GM18909 (cell line): ENCODE data around the gene NETO2.
A peak's percentile ranks its signal among the peaks of the same experiment; 100 is the strongest.
"Not testable (repeated sequence)": the region's sequence is repeated elsewhere in the genome, so short reads cannot be mapped to it uniquely, and the experiment has no call there.

Source experiments
- ATAC-seq: cut with Tn5 transposase; IDR thresholded peaks from one replicate; pipeline ENCODE4 v1.9.1; 2021; ENCODE audit warnings: mild to moderate bottlenecking; ENCODE audit not compliant: unreplicated experiment, poor library complexity

NETO2 gene

DNA sequence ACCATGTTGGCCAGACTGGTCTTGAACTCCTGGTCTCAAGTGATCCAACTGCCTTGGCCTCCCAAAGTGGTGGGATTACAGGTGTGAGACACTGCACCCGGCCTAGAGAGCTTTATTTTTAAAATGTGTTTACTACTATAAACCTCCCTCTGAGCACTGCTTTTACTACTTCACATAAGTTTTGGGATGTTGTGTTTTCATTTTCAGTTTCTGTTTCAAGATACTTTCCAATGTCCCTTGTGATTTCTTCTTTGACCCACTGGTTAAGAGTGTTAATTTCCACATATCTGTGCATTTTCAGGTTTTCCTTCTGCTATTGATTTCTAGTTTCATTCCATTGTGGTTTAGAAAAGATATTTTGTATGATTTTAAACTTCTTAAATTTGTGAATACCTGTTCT lies 74.4 kb downstream of the NETO2 start:
- ATAC-seq = peak; percentile 46

DNA sequence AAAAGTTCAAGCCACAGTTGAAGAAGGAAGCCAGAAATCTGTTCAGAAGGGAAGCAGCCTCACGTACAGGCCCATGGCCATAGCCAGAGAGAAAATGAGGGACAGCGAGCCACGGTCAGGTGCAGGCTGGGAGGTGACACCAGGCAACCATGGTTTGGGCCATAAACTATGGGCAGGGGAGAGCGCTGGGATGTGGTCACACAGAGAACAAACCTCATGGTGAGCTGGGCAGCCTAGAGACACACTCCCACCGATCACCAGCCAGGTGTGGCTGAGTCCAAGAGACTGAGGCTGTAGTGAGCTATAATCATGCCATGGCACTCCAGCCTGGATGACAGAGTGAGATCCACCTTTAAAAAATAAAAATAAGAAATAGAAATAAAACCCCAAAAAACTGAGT lies 76.5 kb downstream of the NETO2 start:
- no peak for ATAC-seq

DNA sequence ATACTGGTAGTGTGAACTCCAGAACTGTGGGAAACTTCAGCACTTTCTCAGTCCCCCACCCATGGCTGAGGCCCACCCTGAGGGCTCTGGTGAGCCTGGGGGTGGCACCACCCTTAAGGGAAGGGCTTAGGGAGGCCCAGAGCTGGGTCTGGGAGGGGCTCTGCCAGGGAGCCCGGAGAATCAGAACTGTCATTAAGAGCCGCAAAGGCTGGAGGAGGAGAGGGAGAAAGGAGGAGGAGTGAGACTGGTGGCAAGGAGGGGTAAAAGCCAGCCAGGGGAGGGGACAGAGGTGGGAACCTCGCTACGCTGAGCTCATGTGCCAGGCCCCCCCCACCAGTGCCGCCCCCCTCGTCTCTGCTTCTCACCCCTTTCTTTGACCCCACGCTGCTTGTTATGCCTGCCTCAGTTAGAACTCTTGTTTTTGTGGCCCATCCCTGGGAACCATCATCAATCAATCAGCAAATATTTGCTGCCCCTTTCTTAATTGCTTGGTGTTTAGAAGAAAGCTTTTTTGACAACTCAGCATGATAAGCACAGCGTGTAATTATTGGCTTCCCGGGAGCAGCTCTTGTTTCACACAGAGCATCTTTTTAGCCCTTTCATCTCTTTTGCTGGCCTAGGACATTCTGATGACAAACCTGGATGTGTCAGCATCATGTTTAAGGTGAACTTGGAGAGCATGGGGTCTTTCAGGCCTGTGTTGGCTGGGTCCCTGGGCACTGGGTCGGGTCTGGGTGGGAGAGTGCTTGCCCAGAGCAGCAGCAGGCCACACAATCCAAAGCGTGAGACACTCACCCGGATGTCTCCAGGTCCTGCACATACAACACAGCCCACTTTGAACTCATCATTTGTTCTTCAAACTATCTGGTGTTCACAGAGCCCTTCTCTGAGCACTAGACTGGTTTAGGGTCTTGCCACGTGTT lies 77.7 kb downstream of the NETO2 start:
- no peak for ATAC-seq

DNA sequence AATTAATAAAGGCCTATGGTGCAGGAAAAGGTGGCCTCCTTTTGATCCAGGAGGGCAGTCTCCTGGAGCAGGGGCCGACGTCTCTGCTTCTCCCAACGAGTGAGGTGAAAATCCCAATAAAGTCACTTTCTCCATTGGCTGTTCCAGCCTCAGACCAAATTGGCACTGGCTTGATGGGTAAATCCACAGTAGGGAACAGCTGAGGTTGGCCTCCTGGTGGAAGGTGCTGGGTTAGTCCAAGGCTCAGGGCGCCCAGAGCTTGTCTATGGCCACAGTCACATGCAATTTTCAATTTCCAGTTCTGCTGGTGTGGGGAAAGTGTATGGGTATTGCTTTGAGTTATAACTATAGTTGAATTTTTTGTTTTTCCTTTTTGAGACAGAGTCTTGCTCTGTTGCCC lies 79.0 kb downstream of the NETO2 start:
- no peak for ATAC-seq

DNA sequence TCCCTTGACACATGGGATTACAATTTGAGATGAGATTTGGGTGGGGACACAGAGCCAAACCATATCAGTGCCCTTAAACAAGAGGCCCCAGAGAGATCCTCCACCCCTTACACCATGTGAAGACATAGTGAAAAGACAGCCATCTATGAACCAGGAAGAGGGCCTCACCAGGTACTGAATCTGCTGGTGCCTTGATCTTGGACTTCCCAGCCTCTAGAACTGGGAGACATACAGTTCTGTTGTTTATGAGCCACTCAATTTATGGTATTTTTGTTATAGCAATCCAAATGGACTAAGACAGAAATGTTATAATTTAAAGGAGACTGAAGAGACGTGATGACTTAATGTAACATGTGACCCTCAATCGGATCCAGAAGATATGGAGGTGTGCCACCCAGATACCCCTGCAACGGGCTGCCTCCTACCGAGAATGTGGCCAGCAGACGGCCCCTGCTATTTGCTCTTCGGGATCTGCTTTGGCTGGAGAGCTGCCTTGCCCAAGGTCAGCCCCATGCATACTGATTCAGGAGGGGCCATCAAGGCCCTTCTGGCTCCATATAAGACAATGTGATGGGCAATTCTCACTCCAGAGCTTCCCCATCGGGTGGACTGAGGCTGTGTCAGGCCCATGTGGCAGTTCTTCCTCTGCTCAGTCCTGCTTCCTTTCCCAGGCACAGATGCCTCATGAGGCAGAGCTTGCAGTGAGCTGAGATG lies 80.6 kb downstream of the NETO2 start:
- no peak for ATAC-seq

DNA sequence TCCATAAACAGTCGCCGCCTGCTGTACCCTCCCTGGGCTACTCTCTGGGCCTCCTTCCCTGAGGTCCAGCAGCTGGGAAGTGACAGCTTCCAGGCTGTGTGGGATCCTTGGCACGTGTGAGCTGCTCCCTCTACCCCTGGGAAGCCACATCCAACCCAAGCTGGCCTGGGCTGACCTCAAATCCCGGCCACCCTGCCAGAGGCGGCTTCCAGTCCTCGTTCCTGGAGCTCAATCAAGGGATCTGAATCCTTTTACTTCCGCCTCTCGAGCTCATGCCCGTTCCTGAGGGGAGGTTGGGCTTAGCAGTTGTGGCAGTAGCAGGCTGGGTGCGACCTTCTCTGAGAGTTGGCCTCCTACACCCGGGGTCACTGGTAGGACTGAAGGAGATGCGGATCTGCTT lies 82.5 kb downstream of the NETO2 start:
- no peak for ATAC-seq

DNA sequence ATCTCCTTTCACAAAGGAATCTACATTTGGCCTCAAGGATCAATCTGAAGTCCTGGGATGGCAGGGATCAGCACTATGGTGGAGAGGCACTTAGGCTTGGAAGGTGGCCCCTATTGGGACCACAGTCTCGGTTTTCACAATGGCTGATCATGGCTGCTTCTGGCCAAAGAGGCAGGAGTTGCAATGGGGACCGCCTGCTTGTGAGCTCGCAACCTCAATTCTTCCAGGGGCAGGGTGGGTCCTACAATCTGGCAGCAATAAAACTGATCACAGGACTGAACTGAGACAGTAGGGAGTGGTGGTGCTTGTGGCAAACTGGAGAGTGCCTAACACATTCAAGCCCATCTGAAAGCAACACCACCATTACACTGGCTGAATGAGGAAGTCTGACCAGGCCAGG lies 83.1 kb downstream of the NETO2 start:
- no peak for ATAC-seq

DNA sequence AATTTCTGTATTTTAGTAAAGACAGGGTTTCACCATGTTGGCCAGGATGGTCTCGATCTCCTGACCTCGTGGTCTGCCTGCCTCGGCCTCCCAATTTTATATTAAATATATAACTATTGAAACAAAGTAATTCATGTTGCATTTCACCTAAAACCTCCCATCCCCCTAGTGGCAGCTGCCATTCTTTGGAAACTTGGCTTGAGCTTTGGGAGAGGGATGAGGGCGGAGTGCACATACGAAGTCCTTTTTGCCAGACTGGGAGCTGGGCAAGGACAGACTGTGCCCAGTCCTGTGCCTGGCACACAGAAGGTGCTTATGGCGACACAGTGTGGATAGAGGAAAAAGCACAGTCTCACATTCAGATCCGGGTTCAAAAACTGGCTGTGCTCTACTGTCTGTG lies 83.8 kb downstream of the NETO2 start:
- ATAC-seq = no peak

DNA sequence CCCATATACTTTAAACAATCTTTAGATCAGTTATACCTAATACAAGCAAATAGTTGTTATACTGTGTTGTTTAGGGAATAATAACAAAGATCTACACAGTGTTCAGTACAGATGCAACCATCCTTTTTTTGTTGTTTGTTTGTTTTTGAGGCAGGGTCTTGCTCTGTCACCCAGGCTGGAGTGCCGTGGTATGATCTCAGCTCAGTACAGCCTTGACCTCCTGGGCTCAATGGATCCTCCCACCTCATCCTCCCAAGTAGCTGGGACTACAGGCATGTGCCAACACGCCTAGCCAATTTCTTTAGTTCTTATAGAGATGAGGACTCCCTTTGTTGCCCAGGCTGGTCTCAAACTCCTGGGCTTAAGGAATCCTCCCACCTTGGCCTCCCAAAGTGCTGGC lies 84.6 kb downstream of the NETO2 start:
- ATAC-seq = not testable (repeated sequence)

DNA sequence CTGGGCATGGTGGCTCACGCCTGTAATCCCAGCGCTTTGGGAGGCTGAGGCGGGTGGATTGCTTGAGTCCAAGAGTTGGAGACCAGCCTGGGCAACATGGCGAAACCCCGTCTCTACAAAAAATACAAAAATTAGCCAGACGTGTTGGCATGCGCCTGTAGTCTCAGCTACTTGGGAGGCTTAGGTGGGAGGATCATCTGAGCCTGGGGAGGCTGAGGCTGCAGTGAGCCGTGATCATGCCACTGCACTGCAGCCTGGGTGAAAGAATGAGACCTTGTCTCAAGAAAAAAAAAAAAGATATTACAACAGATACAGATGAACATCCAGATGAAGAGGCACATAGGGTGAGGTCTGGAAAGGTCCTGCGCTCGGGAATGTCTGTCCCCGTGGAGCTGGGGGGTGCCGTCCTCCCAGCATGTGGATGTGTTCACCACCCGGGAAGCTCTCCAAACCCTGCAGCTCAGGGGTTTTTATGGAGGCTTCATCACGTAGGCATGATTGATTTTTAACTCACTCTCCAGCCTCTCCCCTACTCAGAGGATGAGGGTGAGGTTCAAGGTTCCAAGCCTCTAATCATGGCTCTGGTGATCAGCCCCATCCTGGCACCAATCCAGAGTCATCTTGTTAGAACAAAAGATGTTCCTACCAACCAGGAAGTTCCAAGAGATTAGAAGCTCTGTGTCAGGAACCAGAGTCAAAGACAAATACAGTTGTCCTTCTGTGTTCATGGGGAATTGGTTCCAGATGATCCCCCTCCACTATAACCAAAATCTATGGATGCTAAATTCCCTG lies 85.3 kb downstream of the NETO2 start:
- ATAC-seq = no peak

DNA sequence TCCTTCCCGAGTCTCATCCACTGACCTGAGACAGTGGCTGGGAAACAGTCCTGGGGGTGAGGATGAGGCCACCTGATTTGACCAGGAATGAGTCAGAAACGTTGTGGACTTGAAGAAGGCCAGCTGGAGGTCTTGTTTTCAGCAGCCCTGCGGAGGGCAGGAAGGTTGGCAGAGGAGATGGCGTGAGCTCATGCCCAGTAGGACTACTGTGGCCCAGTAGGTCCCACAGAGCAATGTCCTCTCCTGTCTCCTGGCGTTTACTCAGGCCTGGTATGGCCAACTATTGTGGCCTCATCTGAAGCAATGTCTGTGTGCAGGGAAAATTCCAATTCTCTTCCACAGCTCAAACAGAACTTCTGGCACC lies 86.1 kb downstream of the NETO2 start:
- ATAC-seq = no peak

DNA sequence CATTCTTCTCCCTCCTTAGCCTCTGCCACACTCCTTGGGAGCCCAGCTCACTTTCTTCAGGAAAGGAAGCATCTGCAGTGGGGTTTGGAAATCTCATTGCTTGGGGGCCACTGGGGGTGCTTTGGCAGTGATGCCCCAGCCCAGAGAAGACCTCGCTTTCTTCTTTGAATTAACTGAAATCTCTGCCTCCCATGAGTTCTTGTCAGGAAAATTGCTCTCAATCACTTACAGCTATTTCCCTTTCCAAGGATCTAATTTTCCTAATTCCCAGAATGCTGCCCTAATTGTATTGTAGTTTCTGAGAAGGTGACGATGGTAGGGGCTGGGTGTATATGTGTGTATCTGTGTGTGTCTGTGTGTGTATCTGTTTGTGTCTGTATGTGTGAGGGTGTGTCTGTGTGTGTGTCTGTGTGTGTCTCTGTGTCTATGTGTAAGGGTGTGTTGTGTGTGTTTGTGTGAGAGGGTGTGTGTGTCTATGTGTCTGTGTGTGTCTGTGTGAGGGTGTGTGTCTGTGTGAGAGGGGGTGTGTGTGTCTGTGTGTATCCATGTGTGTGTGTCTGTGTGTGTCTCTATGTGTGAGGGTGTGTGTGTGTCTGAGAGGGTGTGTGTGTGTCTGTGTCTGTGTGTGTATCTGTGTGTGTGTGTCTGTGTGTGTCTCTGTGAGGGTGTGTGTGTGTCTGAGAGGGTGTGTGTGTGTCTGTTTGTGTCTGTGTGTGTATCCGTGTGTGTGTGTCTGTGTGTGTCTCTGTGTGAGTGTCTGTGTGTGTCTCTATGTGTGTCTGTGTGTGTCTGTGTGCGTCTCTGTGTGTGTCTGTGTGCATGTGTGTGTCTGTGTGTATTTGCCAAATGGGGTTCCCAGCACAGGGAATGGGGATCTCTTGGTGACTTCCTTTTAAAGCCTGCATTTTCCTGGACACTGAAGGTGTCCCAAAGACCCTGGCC lies 86.8 kb downstream of the NETO2 start:
- ATAC-seq = no peak

DNA sequence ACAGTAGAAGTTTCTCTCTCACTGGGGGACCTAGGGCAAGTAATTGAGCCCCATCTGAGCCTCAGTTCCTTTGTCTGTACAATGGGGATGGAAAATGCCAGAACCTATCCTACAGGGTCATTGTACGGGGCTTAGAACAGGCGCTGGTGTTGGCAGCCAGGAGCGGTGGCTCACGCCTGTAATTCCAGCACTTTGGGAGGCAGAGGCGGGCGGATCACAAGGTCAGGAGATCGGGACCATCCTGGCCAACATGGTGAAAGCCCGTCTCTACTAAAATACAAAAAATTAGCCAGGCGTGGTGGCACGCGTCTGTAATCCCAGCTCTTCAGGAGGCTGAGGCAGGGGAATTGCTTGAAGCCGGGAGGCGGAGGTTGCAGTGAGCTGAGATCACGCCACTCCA lies 87.7 kb downstream of the NETO2 start:
- not testable (repeated sequence) for ATAC-seq

DNA sequence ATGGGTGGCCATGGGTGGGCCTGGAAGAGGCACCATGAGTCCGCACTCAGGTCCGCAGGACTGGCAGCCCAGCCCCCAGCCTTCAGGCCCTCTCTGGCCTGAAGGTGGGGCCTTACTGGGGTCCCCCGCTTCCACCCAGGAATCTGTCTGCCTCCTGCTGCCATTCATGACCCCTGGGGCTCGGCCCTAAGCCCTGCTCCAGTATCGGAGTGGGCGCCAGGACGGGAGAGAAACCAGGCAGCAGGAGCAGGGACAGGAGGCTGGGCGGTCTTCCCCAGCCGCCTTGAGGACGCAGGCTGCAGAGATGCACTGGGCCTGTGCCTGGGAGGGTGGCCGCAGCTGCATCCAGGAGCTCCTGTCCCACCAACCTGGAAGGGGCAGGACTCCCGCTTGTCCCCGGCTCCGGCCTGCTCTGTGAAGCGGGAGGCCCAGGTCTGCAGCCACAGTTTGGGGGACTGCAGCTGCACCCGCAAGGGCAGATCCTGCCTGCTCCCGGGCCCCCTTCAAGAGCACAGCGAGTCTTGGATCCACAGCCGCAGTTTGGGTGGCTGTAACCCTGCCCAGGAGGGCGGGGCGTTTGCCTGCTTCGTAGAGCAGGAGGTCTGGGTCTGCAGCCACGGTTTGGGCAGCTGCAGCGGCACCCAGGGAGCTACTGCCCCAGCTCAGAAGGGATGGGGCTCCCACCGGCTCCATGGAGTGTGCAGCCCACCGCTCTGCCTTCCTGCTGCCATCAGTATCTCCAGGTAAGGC lies 88.4 kb downstream of the NETO2 start:
- no peak for ATAC-seq

DNA sequence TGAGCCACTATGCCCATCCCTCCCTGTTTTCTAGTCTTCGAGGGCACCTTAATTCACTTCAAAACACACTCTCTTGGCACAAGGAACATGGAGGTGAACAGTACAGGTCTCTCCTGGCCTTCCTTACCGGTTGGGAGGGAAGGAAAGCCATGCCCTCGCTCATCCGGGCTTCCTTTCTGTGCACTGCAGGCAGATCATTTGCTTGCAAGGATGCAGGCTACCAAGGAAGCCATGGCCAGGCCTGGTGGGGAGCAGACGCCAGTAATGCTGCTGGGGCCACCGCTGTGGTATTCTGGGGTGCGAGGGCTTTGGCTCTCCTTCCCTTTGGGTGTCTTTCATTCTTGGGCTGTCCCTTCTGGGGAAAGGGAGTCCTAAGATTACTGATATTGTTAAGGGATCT lies 89.4 kb downstream of the NETO2 start:
- no peak for ATAC-seq

DNA sequence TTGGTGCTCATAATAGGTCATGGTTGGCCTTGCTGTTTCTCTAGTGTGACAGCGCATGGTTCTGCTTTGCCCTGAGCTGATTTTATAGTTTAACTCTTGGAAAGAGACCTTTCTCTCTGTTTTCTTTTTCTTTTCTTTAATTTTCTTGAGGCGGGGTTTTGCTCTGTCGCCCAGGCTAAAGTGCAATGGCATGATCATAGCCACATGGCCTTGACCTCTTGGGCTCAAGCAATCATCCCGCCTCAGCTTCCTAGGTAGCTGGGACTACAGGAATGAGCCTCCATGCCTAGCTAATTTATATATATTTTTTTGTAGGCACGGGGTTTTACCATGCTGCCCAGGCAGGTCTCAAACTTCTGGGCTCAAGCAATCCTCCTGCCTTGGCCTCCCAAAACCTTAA lies 89.8 kb downstream of the NETO2 start:
- ATAC-seq = no peak

DNA sequence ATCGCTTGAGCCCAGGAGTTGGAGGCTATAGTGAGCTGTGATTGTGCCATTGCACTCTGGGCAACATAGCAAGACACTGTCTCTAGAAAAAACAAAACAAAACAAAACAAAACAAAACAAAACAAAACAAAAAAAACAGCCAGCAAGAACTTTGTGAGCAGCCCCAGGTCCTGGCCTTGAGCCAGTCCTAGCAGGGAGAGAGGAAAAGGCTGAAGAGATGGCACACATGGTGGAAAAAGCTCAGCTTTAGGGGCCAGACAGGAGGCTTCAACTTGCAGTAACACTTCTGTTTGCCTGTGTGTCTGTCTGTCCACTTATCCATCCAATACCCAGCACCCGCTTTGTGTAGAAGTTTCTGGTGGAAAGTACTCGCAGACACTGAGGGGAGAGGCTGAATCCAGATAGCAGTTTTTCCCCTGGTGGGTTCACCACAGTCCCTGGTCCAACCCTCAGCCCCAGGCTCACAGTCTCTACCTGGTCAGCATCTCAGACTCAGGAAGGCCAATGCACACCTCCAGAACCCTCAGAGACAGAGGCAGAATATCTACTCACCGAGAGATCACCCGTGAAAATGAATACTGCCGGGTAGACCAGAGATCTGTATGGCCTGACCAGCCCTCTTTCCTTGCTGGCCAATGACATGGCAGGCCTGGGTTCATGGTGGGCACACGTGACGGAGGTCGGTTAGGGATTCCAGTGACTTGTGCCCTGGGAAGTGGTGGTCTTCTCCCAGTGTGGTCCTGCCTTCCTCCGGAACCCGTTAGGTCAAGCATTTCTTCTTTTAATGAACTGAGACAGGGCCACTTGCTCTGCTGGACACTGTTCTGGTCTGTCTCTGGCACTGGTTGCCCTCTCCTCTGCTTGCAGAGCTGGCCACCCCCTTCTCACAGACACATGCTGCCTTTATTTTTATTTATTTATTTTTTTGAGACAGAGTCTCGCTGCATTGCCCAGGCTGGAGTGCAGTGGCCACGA lies 90.8 kb downstream of the NETO2 start:
- no peak for ATAC-seq

DNA sequence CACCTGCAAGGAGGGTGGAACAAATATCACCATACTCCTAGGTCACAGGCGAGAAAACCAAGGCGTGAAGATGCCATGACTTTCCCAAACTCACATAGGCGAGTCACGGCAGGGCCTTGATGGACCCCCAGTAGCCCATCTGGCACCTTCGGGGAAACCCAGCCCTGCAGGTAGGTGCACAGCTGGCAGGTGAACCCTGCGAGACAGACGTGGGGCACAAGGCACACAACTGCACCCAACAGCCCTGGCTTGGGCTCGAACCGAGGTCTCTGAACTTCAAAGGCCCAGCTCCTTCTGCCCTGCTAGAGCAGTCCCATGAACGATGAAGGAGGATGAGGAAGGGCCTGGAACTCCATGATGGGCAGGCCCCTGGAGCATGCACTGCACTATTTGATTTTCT lies 92.7 kb downstream of the NETO2 start:
- no peak for ATAC-seq
